Thyroid gland (tissue), 4 donors: Measurements from ENCODE around the gene CIDEA. TPM values are rescaled to one million over a fixed set of nuclear protein-coding genes. Genes with fewer than 3 reads are reported as not detected.

Source experiments
- DNase-seq, 2 donors: peaks; one replicate each; pipeline ENCODE4 v3.0.0-alpha.2; 2019
- H3K27ac ChIP-seq, 3 donors: fragments of 200-600 bp; sonication (generic); 1 replicate in 2 of 3; 2 replicates in 1 of 3; pipeline ENCODE4 v1.5.1; 2016 to 2019; ENCODE audit warnings: mild to moderate bottlenecking in 1 of 3, moderate library complexity in 1 of 3
- H3K27me3 ChIP-seq: fragments of 200-600 bp; sonication (generic); one replicate; pipeline ENCODE4 v1.5.1; 2019
- H3K36me3 ChIP-seq, 2 donors: fragments of 200-600 bp; sonication (generic); one replicate each; pipeline ENCODE4 v1.5.1; 2016 to 2019
- H3K4me1 ChIP-seq, 2 donors: fragments of 200-600 bp; sonication (generic); one replicate each; pipeline ENCODE4 v1.5.1; 2017 to 2019
- H3K4me3 ChIP-seq, 3 donors: fragments of 200-600 bp; sonication (generic); replicated peaks in 1 of 3; 1 replicate in 2 of 3; 2 replicates in 1 of 3; pipeline ENCODE4 v1.5.1; 2016; ENCODE audit warnings: mild to moderate bottlenecking in 1 of 3
- H3K9me3 ChIP-seq: fragments of 200-600 bp; sonication (generic); one replicate; pipeline ENCODE4 v1.5.1; 2017
- POLR2A ChIP-seq, 2 donors: fragments of 450-650 bp; IDR thresholded peaks; one replicate each; pipeline ENCODE4 v1.6.1; 2017; ENCODE audit warnings: antibody characterized with exemption in 2 of 2, mild to moderate bottlenecking in 2 of 2, moderate library complexity in 1 of 2
- WGBS, 2 donors: methylation state at CpG; one replicate each; pipeline ENCODE4 v1.1.5; 2017; 5-methylcytosine and 5-hydroxymethylcytosine counted together
- intact Hi-C: fragments of 100-400 bp; cut with DNase I; formaldehyde crosslinking; loops from one replicate; pipeline ENCODE4 v1.15.1; 2023
- total RNA-seq, 4 donors: library from RNA; depleted of rRNA; stranded (reverse); fragments of >200 nt; gene quantifications; one replicate each; pipeline ENCODE4 v1.2.3, GENCODE V29; 2016
- TF ChIP-seq, protein P1 (sequence below), 6 experiments: fragments of 200-600 bp in 3 of 6; fragments of 450-650 bp in 3 of 6; sonication (generic) in 3 of 6; IDR thresholded peaks; one replicate each; pipeline ENCODE4 v1.5.1; 2016 to 2019; ENCODE audit warnings: antibody characterized with exemption in 6 of 6, mild to moderate bottlenecking in 2 of 6, inconsistent platforms in 1 of 6, moderate library complexity in 1 of 6

The CIDEA gene
- total RNA-seq, 4 donors from 2014 or later, result 0.67 TPM; not detected in 3

DNA sequence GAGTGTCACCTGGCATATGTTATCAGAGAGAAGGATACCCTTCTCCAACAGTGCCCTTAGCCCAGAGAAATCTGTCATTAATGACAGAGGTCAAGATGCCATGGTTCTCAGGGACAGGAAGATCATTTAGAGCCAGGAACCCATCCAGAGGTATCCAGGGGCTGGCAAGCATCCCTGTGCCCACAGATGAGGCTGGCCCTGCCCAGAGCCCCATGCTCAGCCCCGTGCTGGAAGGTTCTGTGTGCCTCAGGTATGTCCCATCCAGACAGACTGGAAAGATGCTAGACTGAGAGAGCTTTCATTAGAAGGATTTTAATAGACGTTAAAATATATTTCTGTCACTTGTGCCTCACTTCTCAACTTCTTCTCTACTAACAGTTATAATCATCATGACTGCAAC, 45.7 kb downstream of the CIDEA start:
- TF ChIP-seq, protein P1, sequence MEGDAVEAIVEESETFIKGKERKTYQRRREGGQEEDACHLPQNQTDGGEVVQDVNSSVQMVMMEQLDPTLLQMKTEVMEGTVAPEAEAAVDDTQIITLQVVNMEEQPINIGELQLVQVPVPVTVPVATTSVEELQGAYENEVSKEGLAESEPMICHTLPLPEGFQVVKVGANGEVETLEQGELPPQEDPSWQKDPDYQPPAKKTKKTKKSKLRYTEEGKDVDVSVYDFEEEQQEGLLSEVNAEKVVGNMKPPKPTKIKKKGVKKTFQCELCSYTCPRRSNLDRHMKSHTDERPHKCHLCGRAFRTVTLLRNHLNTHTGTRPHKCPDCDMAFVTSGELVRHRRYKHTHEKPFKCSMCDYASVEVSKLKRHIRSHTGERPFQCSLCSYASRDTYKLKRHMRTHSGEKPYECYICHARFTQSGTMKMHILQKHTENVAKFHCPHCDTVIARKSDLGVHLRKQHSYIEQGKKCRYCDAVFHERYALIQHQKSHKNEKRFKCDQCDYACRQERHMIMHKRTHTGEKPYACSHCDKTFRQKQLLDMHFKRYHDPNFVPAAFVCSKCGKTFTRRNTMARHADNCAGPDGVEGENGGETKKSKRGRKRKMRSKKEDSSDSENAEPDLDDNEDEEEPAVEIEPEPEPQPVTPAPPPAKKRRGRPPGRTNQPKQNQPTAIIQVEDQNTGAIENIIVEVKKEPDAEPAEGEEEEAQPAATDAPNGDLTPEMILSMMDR (IDR thresholded peaks at IDR 0.05), result no peak
- TF ChIP-seq POLR2A (IDR thresholded peaks at IDR 0.05), result no peak

DNA sequence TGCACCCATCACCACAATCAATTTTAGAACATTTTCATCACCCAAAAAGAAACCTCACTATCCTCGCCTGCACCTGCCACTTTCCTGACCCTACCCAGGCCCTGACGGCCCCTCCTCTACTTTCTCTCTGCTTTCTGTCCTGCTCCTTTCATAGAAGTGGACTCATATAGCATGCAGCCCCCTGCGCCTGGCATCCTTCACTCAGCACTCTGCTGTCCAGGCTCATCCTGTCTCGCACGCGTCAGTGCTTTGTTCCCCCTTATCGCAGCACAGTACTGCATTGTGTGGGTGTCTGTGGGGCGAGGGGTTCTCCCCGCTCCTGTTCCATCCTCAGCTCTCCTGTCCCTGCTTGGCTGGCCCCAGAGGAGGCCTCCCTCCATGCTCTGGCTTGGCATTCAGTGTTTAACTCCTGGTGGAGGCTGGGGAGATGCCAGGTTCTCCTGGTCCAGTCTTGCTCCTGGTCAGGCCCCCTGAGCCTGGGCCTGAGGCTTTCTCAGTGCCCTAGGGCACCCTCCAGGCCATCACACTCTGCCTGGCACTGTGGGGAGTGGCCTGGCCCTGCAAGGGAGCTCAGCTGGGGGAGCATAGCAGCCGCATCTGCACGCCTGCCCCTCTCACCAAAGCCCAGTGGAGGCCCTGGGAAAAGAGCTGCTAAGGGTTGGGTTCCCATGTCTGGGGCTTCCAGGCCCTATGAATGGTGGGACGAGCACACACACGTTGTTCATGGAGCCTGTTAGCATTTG, 47.3 kb downstream of the CIDEA start:
- intact Hi-C loops, result no loop called here
- H3K36me3 ChIP-seq, result no peaks in the 10 kb centered on the region
- 86 to 88% methylated on average over 11 to 13 of the region's 13 CpGs for WGBS, 2 donors
- no peak overlapping the region for H3K4me3 ChIP-seq
- no peaks in the 10 kb centered on the region for H3K9me3 ChIP-seq
- TF ChIP-seq, protein P1 (IDR thresholded peaks at IDR 0.05), result no peak
- TF ChIP-seq POLR2A (IDR thresholded peaks at IDR 0.05), result no peak
- peaks cover 2 to 12% of the 10 kb centered on the region in 2 donors for H3K4me1 ChIP-seq
- H3K27ac ChIP-seq, result no peak overlapping the region
- no peaks in the 10 kb centered on the region for H3K27me3 ChIP-seq
- DNase-seq, result no peak

More for the DNA sequence above, 45.7 kb downstream of the CIDEA start:
- intact Hi-C loops, result no loop called here
- Histone ChIP-seq H3K27me3 (no peaks in the 10 kb centered on the region), H3K4me3 (no peak overlapping the region), H3K9me3 (no peaks in the 10 kb centered on the region), H3K4me1 (peaks cover 0 to 6% of the 10 kb centered on the region in 2 donors), H3K36me3 (no peaks in the 10 kb centered on the region), H3K27ac (no peak overlapping the region)
- DNase-seq, result no peak
- 77 to 81% methylated on average over 2 of the region's 2 CpGs for WGBS, 2 donors

DNA sequence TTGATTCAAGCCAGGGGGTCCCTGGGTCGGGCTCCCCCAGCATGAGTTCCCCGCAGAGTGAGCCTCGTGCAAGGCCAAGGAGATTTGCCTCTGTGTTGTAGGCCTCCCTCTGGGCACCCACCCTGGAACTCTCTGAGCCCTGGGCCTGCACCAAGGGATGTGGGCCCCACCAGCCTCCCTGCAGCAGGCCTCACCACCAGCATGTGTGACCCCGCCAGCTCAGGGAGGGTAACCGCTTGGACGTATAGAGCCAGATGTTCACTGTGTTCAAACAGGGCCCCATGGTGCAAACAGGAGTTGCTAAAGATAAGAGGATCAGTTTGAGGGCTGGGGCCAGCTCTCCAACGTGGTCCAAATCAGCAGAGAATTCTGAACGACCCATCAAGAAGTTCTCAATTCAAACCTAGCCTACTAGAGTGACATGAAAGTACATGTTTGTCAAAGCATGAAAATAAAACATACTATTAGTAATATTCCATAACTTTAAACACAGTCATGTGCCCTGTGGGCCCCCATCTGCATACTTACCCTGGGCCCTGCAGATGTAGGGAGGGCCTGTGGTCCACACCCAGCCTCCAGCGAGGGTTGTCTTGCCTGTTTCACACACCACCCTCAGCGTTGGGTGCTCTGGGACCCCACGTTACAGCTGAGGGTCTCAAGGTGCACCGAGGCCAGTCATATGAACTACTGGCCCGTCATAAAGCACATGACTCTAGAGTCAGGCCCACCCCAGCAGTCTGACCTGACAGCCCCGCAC, 48.4 kb downstream of the CIDEA start:
- DNase-seq, result no peak
- Histone ChIP-seq H3K9me3 (no peaks in the 10 kb centered on the region), H3K27ac (no peak overlapping the region), H3K36me3 (no peaks in the 10 kb centered on the region), H3K4me1 (peaks cover 2 to 12% of the 10 kb centered on the region in 2 donors), H3K27me3 (no peaks in the 10 kb centered on the region), H3K4me3 (no peak overlapping the region)
- intact Hi-C loops, result no loop called here
- 86 to 94% methylated on average over 11 to 14 of the region's 14 CpGs for WGBS, 2 donors
- TF ChIP-seq, protein P1 (IDR thresholded peaks at IDR 0.05), result no peak

DNA sequence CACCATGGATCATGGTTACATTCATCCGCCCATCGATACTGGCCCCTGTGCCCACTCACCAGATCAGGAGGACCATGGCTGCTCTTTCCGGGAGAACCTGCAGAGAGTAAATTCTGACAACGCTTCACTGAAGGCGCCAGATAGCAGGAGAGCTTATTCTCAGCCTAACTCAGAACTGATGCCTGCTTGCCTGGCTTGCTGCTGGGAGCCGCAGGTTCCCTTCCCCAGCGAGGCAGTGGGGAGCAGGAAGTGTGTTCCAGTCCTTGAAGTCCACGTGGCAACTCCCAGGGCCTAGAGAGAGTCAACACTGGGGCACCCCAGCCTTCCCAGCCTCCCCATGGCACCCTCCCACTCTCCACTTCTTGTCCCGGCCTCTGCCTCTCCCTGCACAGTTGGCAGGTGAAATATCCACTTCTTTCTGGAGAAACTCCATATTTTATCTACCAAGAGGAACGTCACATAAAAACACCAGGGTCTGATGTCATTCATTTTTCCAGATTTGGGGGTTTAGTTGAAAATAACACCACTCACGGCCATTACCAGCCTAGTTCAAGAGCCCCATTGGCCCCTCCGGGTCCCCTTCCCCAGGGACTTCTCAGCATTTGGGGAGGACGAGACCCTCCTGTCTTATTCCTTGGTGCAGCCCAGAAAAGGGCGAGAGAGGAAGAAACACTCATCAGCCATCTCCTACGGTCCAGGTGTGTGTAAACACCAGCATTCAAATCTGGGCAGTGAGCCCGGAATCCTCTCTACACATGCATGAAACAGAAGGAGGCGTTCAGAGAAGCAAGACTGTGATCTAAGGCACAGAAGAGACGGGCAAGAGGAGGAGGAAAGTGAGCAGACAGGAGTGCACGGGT, 50.4 kb downstream of the CIDEA start:
- TF ChIP-seq, protein P1 (IDR thresholded peaks at IDR 0.05), result no peak
- peak in 1 of 2 donors; percentile 24 for TF ChIP-seq POLR2A (IDR thresholded peaks at IDR 0.05)
- Histone ChIP-seq H3K4me1 (peaks cover 5 to 21% of the 10 kb centered on the region in 2 donors), H3K9me3 (no peaks in the 10 kb centered on the region), H3K27me3 (no peaks in the 10 kb centered on the region), H3K36me3 (no peaks in the 10 kb centered on the region), H3K27ac (peak overlapping the region; percentile 6 to 65 (median 30)), H3K4me3 (no peak overlapping the region)
- WGBS, 2 donors, result 48 to 58% methylated on average over 19 of the region's 19 CpGs
- peak; percentile 94 to 96 for DNase-seq
- intact Hi-C loops, result loop anchor here (5.0 kb wide), 1 partner anchor 32 kb away; no protein-coding TSS in a partner anchor
